Ascending aorta (tissue), 2 donors: Measurements from ENCODE around the gene TEDDM1. TPM values are rescaled to one million over a fixed set of nuclear protein-coding genes. Genes with fewer than 3 reads are reported as not detected.
"Not testable (repeated sequence)": the region's sequence is repeated elsewhere in the genome, so short reads cannot be mapped to it uniquely, and the experiment has no call there.

ENCODE experiments used
- DNase-seq, 2 donors: peaks; one replicate each; pipeline ENCODE4 v3.0.0-alpha.2; 2019; ENCODE audit warnings: low spot score in 2 of 2
- H3K27ac ChIP-seq, 2 donors: fragments of 200-600 bp; sonication (generic); one replicate each; pipeline ENCODE4 v1.5.1; 2016 to 2017; ENCODE audit warnings: mild to moderate bottlenecking in 1 of 2
- H3K27me3 ChIP-seq: fragments of 200-600 bp; sonication (generic); one replicate; pipeline ENCODE4 v1.5.1; 2017
- H3K36me3 ChIP-seq, 2 donors: fragments of 200-600 bp; sonication (generic); one replicate each; pipeline ENCODE4 v1.5.1; 2016
- H3K4me1 ChIP-seq, 2 donors: fragments of 200-600 bp; sonication (generic); one replicate each; pipeline ENCODE4 v1.5.1; 2016 to 2017; ENCODE audit warnings: mild to moderate bottlenecking in 1 of 2
- H3K4me3 ChIP-seq, 2 donors: fragments of 200-600 bp; sonication (generic); one replicate each; pipeline ENCODE4 v1.5.1; 2016 to 2017; ENCODE audit warnings: mild to moderate bottlenecking in 1 of 2
- H3K9me3 ChIP-seq, 2 donors: fragments of 200-600 bp; sonication (generic); one replicate each; pipeline ENCODE4 v1.5.1; 2016
- intact Hi-C: fragments of 100-400 bp; cut with DNase I; formaldehyde crosslinking; loops from one replicate; pipeline ENCODE4 v1.15.1; 2023
- total RNA-seq: library from RNA; depleted of rRNA; stranded (reverse); fragments of >200 nt; gene quantifications from one replicate; pipeline ENCODE4 v1.1.0, GENCODE V29; 2016
- TF ChIP-seq, protein P1 (sequence below), 3 experiments: fragments of 200-600 bp in 2 of 3; fragments of 450-650 bp in 1 of 3; sonication (generic) in 2 of 3; IDR thresholded peaks; one replicate each; pipeline ENCODE4 v1.5.1; 2016 to 2019; ENCODE audit warnings: antibody characterized with exemption in 3 of 3, mild to moderate bottlenecking in 1 of 3, moderate library complexity in 1 of 3

TEDDM1 gene
- total RNA-seq, 1 donor from 2014 or later, result not detected

- Histone ChIP-seq H3K4me3 (no peak overlapping the region), H3K27me3 (no peaks in the 10 kb centered on the region), H3K36me3 (peaks cover 57 to 79% of the 10 kb centered on the region in 2 donors), H3K9me3 (no peaks in the 10 kb centered on the region), H3K27ac (no peak overlapping the region), H3K4me1 (peaks cover 4 to 11% of the 10 kb centered on the region in 2 donors)
- no peak for DNase-seq
- intact Hi-C loops, result no loop called here
- TF ChIP-seq, protein P1, sequence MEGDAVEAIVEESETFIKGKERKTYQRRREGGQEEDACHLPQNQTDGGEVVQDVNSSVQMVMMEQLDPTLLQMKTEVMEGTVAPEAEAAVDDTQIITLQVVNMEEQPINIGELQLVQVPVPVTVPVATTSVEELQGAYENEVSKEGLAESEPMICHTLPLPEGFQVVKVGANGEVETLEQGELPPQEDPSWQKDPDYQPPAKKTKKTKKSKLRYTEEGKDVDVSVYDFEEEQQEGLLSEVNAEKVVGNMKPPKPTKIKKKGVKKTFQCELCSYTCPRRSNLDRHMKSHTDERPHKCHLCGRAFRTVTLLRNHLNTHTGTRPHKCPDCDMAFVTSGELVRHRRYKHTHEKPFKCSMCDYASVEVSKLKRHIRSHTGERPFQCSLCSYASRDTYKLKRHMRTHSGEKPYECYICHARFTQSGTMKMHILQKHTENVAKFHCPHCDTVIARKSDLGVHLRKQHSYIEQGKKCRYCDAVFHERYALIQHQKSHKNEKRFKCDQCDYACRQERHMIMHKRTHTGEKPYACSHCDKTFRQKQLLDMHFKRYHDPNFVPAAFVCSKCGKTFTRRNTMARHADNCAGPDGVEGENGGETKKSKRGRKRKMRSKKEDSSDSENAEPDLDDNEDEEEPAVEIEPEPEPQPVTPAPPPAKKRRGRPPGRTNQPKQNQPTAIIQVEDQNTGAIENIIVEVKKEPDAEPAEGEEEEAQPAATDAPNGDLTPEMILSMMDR (IDR thresholded peaks at IDR 0.05), result no peak
Observed at GRCh38 chr1:182384387-182384960, 16.0 kb downstream of the TEDDM1 start.

GRCh38 chr1:182383934-182384333 is 16.5 kb downstream of the TEDDM1 start:
- Histone ChIP-seq H3K9me3 (no peaks in the 10 kb centered on the region), H3K4me1 (peaks cover 4 to 11% of the 10 kb centered on the region in 2 donors), H3K4me3 (no peak overlapping the region), H3K27ac (no peak overlapping the region), H3K36me3 (peaks cover 57 to 77% of the 10 kb centered on the region in 2 donors), H3K27me3 (no peaks in the 10 kb centered on the region)
- no peak for DNase-seq
- TF ChIP-seq, protein P1 (IDR thresholded peaks at IDR 0.05), result no peak
- intact Hi-C loops, result no loop called here

DNA sequence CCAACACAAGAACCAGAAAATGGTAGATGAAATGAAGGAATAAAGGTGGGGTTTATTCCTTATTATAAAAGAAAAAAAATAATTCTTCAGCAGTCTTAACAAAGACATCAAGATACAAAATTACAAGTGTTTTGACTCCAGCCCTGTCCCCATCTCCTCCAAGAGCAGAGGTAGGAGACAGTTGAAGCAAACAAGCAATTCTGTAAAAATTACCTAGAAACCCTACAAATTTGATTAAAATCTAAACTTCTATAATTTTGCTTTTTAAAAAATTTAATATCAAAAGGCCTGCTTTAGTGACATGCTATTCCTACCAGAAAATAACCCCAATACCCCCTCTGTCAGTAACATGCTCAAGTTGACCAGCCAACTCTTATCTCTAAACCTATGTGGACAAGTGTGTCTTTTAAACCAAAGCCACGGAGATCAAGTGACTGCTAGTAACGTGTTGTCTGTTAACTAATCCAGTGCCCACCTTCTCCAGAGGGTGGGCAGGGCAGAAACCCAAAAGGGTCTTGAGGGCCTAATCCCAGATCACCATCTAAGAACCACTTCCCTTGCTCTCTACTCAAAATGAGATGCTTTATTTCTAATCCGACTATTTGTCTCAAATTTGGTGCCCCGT is 17.3 kb downstream of the TEDDM1 start:
- Histone ChIP-seq H3K4me3 (no peak overlapping the region), H3K9me3 (no peaks in the 10 kb centered on the region), H3K27ac (no peak overlapping the region), H3K27me3 (no peaks in the 10 kb centered on the region), H3K36me3 (peaks cover 52 to 70% of the 10 kb centered on the region in 2 donors), H3K4me1 (peaks cover 3 to 4% of the 10 kb centered on the region in 2 donors)
- intact Hi-C loops, result no loop called here
- TF ChIP-seq, protein P1 (IDR thresholded peaks at IDR 0.05), result no peak
- DNase-seq, result no peak

- H3K4me3 ChIP-seq, result no peak overlapping the region
- H3K27me3 ChIP-seq, result no peaks in the 10 kb centered on the region
- H3K9me3 ChIP-seq, result no peaks in the 10 kb centered on the region
- H3K4me1 ChIP-seq, result peaks cover 0 to 4% of the 10 kb centered on the region in 2 donors
- intact Hi-C loops, result no loop called here
- H3K27ac ChIP-seq, result no peak overlapping the region
- DNase-seq, result no peak
- TF ChIP-seq, protein P1 (IDR thresholded peaks at IDR 0.05), result no peak
- peaks cover 42 to 60% of the 10 kb centered on the region in 2 donors for H3K36me3 ChIP-seq
Observed at GRCh38 chr1:182381962-182382819, 18.3 kb downstream of the TEDDM1 start.

GRCh38 chr1:182380199-182380598 is 20.3 kb downstream of the TEDDM1 start:
- intact Hi-C loops, result no loop called here
- Histone ChIP-seq H3K27ac (no peak overlapping the region), H3K4me3 (no peak overlapping the region), H3K4me1 (no peaks in the 10 kb centered on the region), H3K36me3 (peaks cover 23 to 40% of the 10 kb centered on the region in 2 donors), H3K27me3 (no peaks in the 10 kb centered on the region), H3K9me3 (no peaks in the 10 kb centered on the region)
- TF ChIP-seq, protein P1 (IDR thresholded peaks at IDR 0.05), result no peak
- no peak for DNase-seq

GRCh38 chr1:182379781-182380180 is 20.7 kb downstream of the TEDDM1 start:
- intact Hi-C loops, H3K4me3 ChIP-seq: not testable (repeated sequence)

More at GRCh38 chr1:182379781-182380180, 20.7 kb downstream of the TEDDM1 start:
- H3K27me3 ChIP-seq, H3K27ac ChIP-seq, H3K4me1 ChIP-seq, H3K9me3 ChIP-seq, DNase-seq: not testable (repeated sequence)
- H3K36me3 ChIP-seq, result peaks cover 18 to 36% of the 10 kb centered on the region in 2 donors
